GM10847 (cell line): Measurements from ENCODE around the gene BRI3.

ENCODE experiments used
- POLR2A ChIP-seq: IDR thresholded peaks from 2 replicates; pipeline ENCODE4 v1.6.1; 2011; ENCODE audit not compliant: insufficient read length; ENCODE audit errors: extremely low read depth

The BRI3 gene

DNA sequence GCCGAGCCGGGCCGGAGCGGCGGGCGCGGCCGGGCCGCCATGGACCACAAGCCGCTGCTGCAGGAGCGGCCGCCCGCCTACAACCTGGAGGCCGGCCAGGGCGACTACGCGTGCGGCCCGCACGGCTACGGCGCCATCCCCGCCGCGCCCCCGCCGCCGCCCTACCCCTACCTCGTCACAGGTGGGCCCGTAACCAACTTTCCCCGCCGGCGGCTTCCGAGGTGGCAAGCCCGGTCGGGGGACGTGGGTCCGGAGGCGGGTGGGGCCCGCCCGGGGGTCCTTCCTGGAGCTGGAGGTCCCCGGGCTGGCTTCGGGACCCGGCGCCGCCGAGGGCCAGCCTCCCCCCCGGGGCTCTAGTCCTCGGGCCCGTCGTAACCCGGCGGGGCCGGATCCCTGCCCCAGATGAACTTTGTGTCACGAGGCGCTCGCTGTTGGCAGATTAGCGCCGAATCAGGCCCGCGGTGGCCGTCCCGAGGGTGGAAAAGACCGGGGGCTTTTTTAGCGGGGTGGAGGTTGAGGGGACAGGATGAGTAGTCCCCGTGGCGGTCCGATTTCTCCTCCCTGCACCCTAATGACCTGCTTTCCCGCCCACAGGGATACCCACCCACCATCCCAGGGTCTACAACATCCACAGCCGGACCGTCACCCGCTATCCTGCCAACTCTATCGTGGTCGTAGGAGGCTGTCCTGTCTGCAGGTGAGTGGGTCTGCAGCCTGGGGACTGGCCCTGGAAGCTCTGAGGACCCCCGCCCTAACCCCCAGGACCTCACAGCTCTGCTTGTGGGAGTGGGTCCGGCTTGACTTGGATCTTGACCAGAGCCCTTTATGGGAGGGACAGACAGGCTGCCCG, 496 bp downstream of the BRI3 start:
- no peak for TF ChIP-seq POLR2A

GRCh38 chr7:98282703-98283102, 1.2 kb downstream of the BRI3 start:
- TF ChIP-seq POLR2A, result no peak

- TF ChIP-seq POLR2A, result no peak
These were observed 1.8 kb downstream of the BRI3 start for GRCh38 chr7:98283127-98283886.

GRCh38 chr7:98283887-98284222, 2.4 kb downstream of the BRI3 start:
- TF ChIP-seq POLR2A, result no peak

DNA sequence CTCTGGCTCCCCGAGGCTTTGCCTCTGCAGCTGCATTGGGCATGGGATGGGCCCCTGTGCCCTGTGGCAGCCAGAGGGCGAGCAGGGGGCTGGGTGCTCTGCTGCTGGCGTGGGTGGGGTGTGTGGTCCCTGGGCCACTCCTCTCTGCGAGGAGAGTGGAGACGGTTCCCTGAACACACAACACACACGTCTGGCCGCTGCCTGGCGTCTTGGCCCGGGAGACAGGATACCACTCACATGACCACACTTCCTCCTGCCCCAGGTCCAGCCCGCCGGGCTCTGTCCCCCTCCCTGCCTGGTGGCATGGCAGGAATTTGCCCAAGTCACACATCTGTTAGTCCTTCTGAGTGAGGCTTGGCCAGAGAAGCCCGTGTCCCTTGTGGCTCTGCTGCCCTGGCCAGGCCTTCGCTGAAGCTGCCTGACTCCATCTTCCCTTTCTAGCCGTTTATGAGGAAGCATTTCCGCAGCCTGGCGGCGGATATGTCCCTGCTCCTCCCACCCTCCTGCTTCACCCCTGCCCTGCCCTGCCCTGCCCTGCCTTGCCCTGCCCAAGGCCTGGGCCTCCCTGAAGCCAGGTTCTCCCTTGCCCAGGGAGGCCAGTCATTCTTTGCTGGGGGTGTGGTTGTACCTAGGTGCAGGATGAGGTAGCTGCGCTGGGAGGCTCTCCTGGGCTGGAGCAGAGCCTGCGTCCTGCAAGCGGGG, 3.0 kb downstream of the BRI3 start:
- no peak for TF ChIP-seq POLR2A

GRCh38 chr7:98285157-98286092, 3.9 kb downstream of the BRI3 start:
- no peak for TF ChIP-seq POLR2A

- TF ChIP-seq POLR2A, result no peak
These were observed 4.6 kb downstream of the BRI3 start for GRCh38 chr7:98286093-98286539.

DNA sequence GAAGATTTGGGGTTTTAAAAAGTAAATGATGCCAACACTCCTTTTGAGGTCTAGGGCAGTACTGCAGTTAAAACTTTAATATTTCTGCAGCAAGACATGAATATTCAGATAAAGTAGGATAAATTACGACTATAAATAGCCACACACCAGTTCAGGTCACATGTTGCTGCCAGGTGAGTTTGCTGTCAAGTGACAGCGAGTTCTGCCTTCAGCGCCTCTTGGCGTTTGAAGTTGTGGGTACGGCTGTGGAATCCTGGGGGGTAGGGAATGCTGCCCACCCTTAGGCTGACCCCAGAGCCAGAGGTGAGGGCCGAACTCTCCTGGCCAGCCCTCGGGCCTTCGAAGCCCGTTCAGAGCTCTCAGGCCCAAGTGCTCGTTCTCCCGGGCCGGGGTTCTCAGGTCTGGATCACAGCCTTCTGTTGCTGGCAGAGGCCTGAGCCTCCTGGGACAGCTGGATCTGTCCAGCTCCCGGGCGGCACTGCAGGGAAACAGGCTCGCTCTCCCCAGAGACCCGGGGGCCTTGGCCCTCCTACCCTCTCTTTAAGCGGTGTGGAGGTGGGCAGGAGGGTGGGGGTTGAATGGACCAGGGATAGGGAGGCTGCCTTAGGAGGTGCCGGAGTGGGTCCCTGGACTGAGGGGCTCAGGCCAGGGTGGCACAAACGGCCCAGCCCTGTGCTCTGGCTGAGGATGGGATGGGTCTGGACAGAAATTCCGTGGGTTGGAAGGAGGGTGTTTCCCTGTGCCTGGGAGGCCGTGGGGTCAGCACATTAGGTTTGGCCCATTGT, 5.4 kb downstream of the BRI3 start:
- TF ChIP-seq POLR2A, result no peak

- no peak for TF ChIP-seq POLR2A
These were observed 6.0 kb downstream of the BRI3 start for GRCh38 chr7:98287486-98287959.

DNA sequence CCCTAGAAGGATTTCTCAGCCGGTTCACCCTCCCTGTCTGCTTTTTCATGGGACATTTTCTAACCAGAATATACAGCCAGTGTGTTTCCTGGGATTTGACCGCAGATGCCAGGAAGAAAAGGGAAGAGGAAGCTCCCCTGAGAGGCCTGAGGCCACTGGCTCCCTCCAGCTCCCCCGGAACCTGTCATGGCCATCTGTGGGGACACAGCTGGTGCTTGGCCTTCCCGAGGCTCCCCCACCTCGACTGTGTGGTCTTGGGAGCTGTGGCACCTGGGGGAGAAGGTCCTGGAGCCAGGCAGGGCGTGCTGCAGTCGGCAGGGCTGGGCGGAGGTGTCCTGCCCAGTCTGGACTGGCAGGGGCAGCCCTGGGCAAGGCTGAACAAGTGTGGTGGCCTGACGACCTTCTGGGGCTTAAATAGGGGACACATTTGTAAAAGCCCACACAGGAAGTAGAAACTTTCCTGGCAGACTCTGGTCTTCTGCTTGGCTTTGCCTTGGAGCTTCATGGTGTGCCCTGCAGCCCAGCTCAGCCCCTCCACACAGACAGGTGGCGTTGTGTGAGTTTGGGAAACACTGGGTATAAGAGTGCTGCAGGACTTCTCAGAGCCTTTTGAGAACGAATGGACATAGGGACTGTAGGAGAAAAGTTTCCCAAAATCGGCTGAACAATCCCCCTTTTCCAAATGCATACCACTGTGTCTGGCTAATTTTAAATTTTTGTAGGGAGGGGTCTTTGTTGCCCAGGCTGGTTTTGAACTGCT, 6.8 kb downstream of the BRI3 start:
- no peak for TF ChIP-seq POLR2A

DNA sequence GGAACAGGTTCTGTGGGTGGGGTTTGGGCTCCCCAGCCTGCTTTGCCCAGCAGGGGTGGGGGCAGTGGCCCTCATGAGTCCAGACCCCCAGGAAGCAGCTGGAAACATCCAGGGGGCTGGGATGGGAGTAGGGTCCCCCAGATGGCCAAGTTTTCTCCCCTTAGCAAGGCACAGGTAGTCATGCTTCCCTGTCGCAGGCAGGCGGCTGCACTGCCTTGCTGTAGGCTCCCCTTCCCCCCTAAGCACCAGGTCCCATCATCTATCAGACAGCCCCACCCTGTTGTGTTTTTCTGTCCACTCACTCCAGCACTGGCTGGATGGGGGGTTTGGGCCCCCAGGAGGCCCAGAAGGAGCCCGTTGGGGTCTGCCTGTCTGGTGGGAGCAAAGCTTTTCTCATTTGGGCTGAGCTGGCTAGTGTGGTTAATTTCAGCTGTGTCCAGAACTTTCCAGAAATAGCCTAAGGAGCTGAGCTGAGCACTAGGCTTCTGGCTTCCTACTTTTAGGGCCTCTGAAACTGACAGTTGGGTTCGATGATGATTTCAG, 7.9 kb downstream of the BRI3 start:
- no peak for TF ChIP-seq POLR2A

- no peak for TF ChIP-seq POLR2A
These were observed 10.2 kb downstream of the BRI3 start for GRCh38 chr7:98291717-98292116.

- TF ChIP-seq POLR2A, result no peak
These were observed 11.8 kb downstream of the BRI3 start for GRCh38 chr7:98293265-98293664.
